Endothelial cell (in vitro differentiated cells): ENCODE measurements around the gene NFXL1. TPM values are rescaled to one million over a fixed set of nuclear protein-coding genes. Genes with fewer than 3 reads are reported as not detected.

Experiments used
- DNase-seq: peaks from one replicate; pipeline ENCODE4 v3.0.0; 2021; ENCODE audit warnings: low spot score
- H3K27ac Mint-ChIP-seq: one replicate; pipeline ENCODE4 v1.8.0; 2021; ENCODE audit warnings: mixed read lengths, inconsistent platforms; ENCODE audit not compliant: unreplicated experiment
- H3K27me3 Mint-ChIP-seq: one replicate; pipeline ENCODE4 v1.8.0; 2021; ENCODE audit warnings: mild to moderate bottlenecking, moderate library complexity, mixed read lengths, inconsistent platforms; ENCODE audit not compliant: unreplicated experiment
- H3K36me3 Mint-ChIP-seq: one replicate; pipeline ENCODE4 v1.8.0; 2021; ENCODE audit warnings: mild to moderate bottlenecking, low read depth, mixed read lengths, inconsistent platforms; ENCODE audit not compliant: unreplicated experiment
- H3K4me1 Mint-ChIP-seq: one replicate; pipeline ENCODE4 v1.8.0; 2021; ENCODE audit warnings: mild to moderate bottlenecking, mixed read lengths, inconsistent platforms; ENCODE audit not compliant: unreplicated experiment
- H3K4me3 Mint-ChIP-seq: one replicate; pipeline ENCODE4 v1.8.0; 2021; ENCODE audit warnings: mild to moderate bottlenecking, mixed read lengths, inconsistent platforms; ENCODE audit not compliant: unreplicated experiment
- H3K9me3 Mint-ChIP-seq: one replicate; pipeline ENCODE4 v1.8.0; 2021; ENCODE audit warnings: mixed read lengths, inconsistent platforms; ENCODE audit not compliant: unreplicated experiment
- total RNA-seq: library from RNA; stranded (reverse); fragmentation: NEBNext Ultra II Directional; extraction: Animal tissue kit (Norgen Biotek cat#: 25700); gene quantifications from one replicate; pipeline ENCODE4 v1.2.1, GENCODE V29; 2021; ENCODE audit not compliant: unreplicated experiment
- TF ChIP-seq, protein P1 (sequence below): fragments of 200-600 bp; sonication (generic); IDR thresholded peaks from one replicate; pipeline ENCODE4 v1.5.0; 2021; ENCODE audit warnings: antibody characterized with exemption; ENCODE audit not compliant: unreplicated experiment

The NFXL1 gene
- total RNA-seq, 1 donor from 2014 or later = 20.0 TPM

DNA sequence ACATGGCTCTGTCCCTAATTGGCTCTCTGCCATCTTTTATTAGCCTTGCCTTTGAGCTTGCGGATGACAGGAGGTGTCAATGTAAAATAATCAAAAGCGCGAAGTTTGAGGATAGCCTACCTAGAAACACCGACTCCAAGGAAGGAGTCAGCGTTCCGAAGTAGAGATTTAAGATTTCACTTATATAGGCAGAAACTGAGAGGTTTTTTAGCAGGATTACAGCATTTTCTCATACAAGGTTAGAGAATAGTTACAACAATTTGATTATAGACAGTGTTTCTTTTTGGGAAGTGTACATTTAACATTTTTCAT lies 499 bp upstream of the NFXL1 start:
- Mint-ChIP-seq H3K4me3 (peak overlapping the region; percentile 94), H3K27ac (no peak overlapping the region), H3K4me1 (peaks cover 18% of the 10 kb centered on the region), H3K36me3 (peaks cover 7% of the 10 kb centered on the region), H3K27me3 (peaks cover 5% of the 10 kb centered on the region), H3K9me3 (peaks cover 5% of the 10 kb centered on the region)
- no peak for DNase-seq
- TF ChIP-seq, protein P1, sequence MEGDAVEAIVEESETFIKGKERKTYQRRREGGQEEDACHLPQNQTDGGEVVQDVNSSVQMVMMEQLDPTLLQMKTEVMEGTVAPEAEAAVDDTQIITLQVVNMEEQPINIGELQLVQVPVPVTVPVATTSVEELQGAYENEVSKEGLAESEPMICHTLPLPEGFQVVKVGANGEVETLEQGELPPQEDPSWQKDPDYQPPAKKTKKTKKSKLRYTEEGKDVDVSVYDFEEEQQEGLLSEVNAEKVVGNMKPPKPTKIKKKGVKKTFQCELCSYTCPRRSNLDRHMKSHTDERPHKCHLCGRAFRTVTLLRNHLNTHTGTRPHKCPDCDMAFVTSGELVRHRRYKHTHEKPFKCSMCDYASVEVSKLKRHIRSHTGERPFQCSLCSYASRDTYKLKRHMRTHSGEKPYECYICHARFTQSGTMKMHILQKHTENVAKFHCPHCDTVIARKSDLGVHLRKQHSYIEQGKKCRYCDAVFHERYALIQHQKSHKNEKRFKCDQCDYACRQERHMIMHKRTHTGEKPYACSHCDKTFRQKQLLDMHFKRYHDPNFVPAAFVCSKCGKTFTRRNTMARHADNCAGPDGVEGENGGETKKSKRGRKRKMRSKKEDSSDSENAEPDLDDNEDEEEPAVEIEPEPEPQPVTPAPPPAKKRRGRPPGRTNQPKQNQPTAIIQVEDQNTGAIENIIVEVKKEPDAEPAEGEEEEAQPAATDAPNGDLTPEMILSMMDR = no peak

DNA sequence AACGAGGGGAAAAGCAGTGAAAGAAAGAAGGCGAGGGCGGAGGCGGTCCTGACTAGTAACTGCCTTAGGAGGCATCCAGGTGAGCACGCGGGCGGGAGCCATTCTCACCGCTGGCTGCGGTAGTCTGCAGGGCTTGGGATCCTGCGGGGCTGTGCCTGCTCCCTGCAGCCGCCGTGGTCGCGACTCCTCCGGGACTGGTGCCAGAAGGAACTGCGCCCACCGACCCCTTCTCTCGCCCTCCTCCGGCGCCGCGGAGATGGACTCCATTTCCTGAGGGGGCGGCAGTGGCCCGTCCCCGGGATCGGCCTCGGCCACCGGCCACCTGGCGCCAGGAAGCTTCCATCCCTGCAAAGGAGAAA lies 543 bp downstream of the NFXL1 start:
- peak overlapping the region; percentile 99 for H3K4me3 Mint-ChIP-seq
- DNase-seq = peak; percentile 49
- peaks cover 18% of the 10 kb centered on the region for H3K4me1 Mint-ChIP-seq
- H3K27ac Mint-ChIP-seq = peak overlapping the region; percentile 72
- peaks cover 12% of the 10 kb centered on the region for H3K36me3 Mint-ChIP-seq
- TF ChIP-seq, protein P1 = no peak
- peaks cover 5% of the 10 kb centered on the region for H3K27me3 Mint-ChIP-seq
- peaks cover 5% of the 10 kb centered on the region for H3K9me3 Mint-ChIP-seq

DNA sequence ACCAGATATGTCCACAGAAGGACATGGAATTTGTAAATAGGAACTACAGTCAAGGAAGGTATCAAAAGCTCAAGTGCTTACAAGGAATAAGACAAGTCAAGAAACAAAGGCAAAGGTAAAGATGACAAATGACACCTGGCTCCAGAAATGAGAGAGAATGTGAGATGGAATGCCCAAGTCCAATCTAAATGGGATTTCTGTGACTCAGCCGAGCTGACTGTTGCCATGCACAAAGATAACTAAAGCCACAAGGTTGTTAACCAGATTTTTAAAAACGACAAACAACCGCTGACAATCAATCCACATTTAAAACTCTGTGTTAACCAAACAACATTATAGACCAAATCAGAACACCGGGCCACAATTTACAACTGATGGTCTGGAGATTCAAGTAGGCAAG lies 1.1 kb downstream of the NFXL1 start:
- TF ChIP-seq, protein P1 = no peak
- Mint-ChIP-seq H3K36me3 (peaks cover 12% of the 10 kb centered on the region), H3K4me3 (peak overlapping the region; percentile 99), H3K27me3 (peaks cover 5% of the 10 kb centered on the region), H3K4me1 (peaks cover 18% of the 10 kb centered on the region), H3K27ac (peak overlapping the region; percentile 70), H3K9me3 (peaks cover 1% of the 10 kb centered on the region)
- DNase-seq = no peak

DNA sequence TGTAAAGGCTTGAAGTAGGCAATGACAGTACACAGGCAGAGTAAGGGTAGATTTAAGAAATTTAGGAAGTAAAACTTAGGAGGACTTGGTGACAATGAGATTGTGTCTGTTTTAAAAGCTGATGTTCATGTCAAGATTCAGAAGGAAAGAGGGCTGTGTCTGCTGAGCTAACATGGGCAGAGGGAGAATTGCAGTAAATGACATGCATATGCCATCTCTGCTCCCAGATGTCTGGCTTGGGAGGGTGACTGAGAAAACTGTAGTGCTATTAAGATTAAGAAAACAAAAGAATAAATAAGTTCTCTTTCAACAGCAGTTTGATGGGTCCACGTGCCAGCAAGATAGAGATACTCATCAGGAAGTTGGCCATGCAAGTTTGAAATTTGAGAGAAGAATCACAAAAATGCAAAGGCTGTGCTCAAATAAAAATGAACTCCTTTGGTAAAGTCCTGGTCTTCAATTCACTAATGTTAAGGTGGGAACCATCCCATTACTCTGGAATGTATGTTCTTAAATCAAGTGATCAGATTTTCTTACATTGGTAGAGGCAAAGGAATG lies 7.2 kb downstream of the NFXL1 start:
- Mint-ChIP-seq H3K4me3 (no peak overlapping the region), H3K36me3 (peaks cover 16% of the 10 kb centered on the region), H3K9me3 (no peaks in the 10 kb centered on the region), H3K4me1 (no peaks in the 10 kb centered on the region), H3K27me3 (no peaks in the 10 kb centered on the region), H3K27ac (no peak overlapping the region)
- TF ChIP-seq, protein P1 = no peak
- DNase-seq = no peak

DNA sequence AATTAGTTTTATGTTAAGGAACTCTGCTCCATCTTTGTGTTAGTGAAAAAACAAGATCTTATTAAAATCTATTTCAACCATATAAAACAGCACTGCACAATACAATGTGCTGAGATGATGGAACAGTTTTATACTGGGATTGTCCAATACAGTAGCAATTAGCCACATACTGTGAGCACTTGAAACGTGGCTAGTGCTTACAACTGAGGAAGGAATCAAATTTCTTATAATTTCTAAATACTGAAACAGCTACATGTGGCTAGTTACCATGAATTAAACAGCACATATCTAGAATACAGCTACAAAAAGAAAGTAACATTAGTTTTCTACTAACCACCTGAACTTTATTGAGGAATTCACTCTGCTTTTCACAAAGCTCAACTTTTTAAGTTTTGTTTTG lies 14.7 kb downstream of the NFXL1 start:
- Mint-ChIP-seq H3K4me3 (no peak overlapping the region), H3K36me3 (peaks cover 8% of the 10 kb centered on the region), H3K4me1 (no peaks in the 10 kb centered on the region), H3K27me3 (no peaks in the 10 kb centered on the region), H3K27ac (no peak overlapping the region), H3K9me3 (no peaks in the 10 kb centered on the region)
- DNase-seq = no peak
- TF ChIP-seq, protein P1 = no peak
